M059J (cell line): Measurements from ENCODE around the gene SEPHS2. TPM values are rescaled to one million over a fixed set of nuclear protein-coding genes. Genes with fewer than 3 reads are reported as not detected.
A peak's percentile ranks its signal among the peaks of the same experiment; 100 is the strongest.

Experiments used
- DNase-seq: peaks from one replicate; pipeline ENCODE4 v3.0.0-alpha.2; 2012; ENCODE audit warnings: low read depth
- total RNA-seq: library from RNA; depleted of rRNA; stranded (reverse); fragments of >200 nt; shearing (Covaris generic); gene quantifications from 2 replicates; pipeline ENCODE4 v1.2.3, GENCODE V29; 2014

The SEPHS2 gene
- total RNA-seq, 1 experiment from 2014 or later, result 11.3 TPM

DNA sequence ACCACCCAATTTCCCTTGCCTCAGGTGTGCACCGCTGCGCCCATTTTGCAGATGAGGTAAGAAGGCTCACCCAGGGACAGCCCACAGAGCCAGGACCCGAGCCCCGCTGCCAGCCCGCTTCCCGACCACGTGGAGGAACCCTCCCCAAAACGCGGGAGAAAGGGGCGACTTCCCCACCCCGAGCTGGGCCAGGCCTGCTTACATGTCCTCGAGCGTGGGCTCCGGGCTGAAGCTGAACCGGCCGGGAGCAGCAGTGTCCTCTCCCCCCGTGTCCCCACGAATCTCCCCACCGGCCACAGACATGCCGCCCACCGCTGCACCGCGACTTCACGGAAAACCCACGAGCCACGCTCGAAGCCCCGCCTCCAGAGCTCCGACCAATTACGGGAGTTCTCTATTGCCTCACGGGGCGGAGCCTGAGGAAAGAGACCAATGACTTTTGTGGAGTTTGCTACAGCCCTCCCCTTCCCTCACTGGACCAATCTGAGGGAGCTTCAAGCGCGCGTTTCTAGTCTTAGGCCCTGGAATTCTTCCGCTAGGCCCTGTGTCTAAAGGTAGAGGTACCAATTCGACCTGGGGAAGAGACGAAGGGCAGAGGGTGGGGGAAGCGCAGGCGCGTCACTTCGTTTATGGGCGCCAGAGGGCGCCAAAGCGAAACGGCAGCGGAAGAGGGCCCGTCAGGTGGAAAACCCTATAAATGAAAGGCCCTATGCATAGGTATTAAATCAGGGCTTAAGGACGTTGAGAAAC is 15.8 kb downstream of the SEPHS2 start, which contains the start of gene DCTPP1:
Gene DCTPP1 (minus strand): TSS at position 353 of the 750 bp plus-strand sequence. CDS start 50 bp downstream, at position 303.
- DNase-seq, result peak; percentile 100

DNA sequence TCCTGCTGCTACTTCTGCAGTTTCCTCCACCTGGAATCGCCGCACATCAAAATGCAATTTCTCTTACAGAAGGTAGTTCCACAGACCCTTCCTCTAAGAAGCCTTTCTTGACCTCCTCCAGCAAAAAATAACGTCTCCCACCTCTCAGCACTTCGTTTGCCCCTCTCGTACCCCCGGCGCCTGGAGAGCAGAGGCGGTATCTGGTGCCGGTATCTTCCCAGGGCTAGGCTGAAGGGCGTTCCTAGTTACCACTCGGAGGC is 16.3 kb downstream of the SEPHS2 start:
- DNase-seq, result no peak

DNA sequence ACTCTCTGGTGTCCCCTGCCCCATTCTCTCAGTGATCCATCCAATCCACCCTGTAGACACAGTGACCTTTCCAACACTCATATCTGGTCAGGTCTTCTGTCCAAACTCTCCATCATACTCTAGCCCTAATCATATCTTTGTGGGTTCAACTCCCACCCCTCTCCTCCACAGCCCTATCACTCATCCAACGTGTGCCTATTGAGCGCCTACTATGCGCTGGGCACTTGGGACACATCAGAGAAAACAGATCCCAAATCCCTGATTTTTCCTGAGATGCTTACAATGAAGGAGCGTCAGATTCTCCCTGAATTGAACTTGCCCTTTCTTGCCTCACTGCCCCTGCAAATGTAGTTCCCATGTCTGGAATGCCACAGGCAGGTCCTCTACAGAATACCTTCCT is 17.6 kb downstream of the SEPHS2 start:
- no peak for DNase-seq

DNA sequence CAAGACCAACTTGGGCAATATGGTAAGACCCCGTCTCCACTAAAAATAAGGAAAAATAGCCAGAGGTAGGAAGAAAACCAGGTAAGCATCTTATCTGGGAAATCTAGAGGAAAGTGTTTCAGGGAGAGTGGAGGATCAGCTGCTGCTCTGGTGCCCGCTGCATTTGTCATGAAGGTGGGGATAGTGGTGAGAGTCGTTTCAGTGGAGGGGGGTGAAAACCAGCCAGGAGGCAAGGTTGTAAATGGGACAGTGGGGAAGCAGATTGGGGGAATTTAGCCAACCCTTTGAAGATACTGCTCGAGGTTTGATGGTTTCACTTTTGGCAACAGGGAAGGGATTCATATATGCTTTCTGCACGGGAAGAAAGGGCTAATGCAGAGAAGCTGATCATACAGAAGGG is 24.7 kb downstream of the SEPHS2 start:
- no peak for DNase-seq

DNA sequence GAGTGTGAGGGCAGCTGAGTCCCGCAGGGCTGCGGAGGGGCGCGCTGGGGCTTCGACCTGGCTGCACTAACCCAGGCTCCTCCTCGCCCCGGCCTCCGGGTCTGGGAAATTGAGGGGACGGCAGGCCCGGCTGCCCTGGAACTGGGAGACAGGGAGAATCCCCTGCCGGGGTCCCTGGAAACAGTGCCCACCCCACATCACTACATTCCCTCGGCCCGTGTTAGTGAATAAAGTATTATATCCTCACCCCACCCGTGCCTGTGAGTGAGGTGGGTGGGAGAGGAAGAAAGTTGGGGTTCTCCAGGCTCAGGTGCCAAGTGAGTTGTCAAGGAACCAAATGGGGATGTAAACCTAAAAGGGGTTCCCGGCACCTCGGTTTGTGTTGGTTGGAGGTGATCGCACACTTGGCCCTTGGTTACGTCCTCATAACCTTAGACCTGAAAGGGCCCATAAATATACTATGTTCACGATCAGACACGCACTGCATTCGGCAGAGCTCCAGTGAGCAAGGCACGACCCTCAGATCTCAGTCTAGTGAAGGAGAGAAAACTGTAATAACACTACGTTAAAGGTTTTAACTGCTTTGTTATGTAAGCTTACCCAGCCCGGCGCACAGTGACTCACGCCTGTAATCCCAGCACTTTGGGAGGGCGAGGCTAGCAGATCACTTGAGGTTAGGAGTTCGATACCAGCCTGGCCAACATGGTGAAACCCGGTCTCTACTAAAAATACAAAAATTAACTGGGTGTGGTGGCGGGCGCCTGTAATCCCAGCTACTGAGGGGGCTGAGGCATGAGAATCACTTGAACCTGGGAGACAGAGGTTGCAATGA is 27.1 kb downstream of the SEPHS2 start:
- DNase-seq, result no peak

DNA sequence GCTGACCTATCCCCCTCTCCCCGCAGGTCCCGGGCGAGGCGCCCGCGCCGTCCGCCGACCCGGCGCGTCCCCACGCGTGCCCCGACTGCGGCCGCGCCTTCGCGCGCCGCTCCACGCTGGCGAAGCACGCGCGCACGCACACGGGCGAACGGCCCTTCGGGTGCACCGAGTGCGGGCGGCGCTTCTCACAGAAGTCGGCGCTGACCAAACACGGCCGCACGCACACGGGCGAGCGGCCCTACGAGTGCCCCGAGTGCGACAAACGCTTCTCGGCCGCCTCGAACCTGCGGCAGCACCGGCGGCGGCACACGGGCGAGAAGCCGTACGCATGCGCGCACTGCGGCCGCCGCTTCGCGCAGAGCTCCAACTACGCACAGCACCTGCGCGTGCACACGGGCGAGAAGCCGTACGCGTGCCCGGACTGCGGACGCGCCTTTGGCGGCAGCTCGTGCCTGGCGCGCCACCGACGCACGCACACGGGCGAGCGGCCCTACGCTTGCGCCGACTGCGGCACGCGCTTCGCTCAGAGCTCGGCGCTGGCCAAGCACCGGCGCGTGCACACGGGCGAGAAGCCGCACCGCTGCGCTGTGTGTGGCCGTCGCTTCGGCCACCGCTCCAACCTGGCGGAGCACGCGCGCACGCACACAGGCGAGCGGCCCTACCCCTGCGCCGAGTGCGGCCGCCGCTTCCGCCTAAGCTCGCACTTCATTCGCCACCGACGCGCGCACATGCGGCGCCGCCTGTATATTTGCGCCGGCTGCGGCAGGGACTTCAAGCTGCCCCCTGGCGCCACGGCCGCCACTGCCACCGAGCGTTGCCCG is 27.9 kb downstream of the SEPHS2 start:
- no peak for DNase-seq

DNA sequence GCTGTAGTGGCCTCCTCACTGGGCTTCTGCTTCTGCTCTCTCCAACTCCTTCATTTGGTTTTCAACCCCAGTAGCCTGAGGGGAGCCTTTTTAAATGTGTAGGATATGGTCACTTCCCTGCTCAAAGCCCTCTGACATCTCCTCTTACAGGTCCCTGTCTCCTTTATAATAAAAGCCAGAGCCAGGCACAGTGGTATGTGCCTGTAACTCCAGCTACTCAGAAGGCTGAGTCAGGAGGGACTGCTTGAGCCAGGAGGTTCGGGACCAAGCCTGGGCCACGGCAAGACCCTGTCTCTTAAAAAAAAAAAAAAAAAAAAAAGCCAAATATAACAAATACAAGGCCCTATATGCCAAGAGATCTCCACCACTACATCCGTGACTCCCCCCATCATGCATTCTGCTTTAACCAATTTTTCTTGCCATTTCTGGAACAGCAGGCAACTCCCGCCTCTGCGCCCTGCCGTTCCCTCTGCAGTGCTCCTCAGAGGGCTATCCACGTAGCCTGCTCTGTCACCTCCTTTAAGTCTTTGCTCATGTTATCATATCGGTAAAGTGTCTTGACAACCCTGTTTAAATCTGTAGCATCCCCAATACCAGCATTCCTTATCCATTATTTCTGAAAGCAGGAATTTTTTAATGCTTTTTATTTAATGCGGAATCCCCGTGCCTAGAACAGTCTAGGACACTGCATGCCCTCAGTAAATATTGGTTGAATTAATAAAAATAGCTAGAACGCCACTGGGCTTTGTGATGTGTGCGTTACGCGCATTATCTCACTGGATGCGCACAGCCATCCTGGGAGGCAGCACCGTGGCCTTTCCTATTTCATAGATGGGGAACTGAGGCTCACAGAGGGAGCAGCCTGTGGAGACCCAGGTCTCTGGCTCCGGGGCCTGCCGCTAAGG is 28.8 kb downstream of the SEPHS2 start:
- DNase-seq, result no peak

DNA sequence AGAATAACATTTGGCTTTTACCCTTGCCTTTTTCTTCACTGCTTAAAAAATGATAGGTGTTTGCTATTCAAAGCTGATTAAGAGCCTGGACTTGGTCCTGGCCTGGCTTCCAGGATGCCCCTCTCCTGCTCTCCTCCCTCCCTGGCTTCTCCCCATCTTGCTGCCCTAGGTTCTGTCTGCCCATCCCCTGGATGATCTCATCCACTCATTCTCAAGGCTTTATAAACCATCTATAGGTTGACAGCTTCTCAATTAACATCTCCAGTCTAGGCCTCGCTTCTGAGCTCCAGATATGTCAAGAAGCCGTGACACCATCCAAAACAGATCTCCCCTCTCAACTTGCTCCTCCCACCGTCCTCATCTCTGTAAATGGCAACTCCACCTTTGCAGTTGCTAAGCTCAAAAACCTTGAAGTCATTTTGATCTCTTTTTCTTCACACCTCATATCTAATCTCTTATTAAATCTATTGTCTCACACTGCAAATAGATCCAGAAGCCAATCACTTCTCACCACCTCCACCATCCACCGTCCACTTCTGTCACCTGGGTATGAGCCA is 29.5 kb downstream of the SEPHS2 start:
- DNase-seq, result no peak

DNA sequence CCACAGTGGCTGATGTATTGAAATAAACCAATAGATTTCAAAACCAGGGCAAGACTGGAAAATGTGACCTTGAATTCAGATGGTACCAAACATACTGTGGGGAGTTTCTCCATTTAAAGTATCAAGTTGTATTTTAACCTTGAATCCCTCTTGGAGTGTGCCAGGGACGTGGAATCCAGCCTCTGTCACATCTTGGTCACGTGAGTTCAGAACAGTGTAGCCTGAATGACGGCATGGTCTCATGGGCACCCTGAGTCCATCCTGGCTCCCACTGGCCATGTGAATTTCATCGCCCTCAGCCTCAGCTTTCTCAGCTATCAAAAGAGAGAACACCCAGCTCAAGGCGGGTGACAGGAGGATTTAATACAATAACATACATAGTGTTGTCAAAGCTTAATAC is 31.5 kb downstream of the SEPHS2 start:
- DNase-seq, result no peak

- no peak for DNase-seq
Measured at GRCh38 chr16:30413112-30413806, 32.4 kb downstream of the SEPHS2 start.

GRCh38 chr16:30409125-30410060 is 36.3 kb downstream of the SEPHS2 start:
- peak; percentile 86 for DNase-seq

GRCh38 chr16:30407804-30408534 is 37.7 kb downstream of the SEPHS2 start:
- no peak for DNase-seq

- DNase-seq, result peak; percentile 84
Measured at GRCh38 chr16:30407102-30407803, 38.4 kb downstream of the SEPHS2 start, which contains the start of gene ZNF771. ZNF771 (plus strand) TSS chr16:30407606; CDS start chr16:30408054, 448 bp downstream.

GRCh38 chr16:30406795-30407101 is 38.9 kb downstream of the SEPHS2 start:
- no peak for DNase-seq

DNA sequence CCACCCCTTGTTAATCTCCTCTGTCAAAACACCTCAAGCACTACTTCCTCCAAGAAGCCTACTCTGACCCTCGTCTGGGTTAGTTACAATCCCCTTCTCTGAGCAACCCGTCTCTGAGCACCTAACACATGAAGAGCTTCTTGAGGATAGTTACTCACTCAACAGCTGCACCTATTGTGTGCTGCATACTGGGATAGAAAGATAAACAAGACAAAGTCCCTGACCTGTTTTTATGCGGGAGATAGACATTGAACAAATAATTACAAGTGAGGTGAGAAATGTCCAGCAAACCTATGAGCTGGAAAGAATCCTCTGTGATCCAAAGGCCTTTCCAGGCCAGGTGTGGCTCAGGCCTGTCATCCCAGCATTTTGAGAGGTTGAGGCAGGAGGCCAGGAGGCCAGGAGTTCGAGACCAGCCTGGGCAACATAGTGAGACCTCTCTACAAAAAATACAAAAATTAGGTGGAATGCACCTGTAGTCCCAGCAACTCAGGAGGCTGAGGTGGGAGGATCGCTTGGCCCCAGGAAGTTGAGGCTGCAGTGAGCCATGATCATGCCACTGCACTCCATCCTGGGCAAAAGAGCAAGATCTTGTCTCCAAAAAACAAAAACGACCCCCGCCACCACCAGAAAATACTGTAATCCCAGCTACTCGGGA is 43.8 kb downstream of the SEPHS2 start:
- no peak for DNase-seq

DNA sequence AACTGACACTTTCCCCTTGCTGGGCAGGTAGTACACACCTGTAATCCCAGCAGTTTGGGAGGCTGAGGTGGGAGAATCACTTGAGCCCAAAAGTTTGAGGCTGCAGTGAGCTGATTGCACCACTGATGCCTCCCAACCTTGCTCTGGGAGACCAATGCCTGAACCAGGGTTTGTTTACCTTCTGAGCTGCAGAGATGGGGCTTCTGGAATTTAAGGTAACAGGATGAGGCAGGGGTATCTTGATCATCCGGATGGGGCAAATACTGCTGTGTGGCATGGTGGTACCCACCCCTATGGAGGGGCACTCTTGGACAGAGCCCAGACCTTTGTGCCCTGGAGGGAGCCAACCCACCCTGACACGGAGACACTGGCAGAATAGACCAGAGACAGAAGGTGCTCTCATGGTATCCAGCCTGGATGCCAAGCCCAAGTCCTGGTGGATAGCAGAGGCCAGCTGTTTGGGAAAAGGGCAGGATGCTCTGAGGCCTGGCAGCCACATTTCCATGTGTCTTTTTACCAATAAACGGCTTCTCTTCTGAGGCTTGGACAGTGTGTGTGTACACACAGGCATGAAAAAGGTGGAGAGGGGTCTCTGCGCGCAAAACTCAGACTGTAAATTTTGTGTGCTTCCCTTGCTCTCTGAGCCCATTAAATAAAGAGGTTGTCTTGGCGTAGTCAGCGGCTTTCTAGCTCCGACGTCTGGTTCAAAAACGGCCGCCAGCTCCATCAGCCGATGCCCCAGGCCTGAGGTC is 46.1 kb downstream of the SEPHS2 start:
- DNase-seq, result no peak
